Left ventricle myocardium inferior (tissue), 1 donor: Measurements from ENCODE around the gene ACO2. TPM values are rescaled to one million over a fixed set of nuclear protein-coding genes. Genes with fewer than 3 reads are reported as not detected.

Experiments
- DNase-seq: peaks from one replicate; pipeline ENCODE4 v3.0.0-alpha.2; 2020
- H3K27ac ChIP-seq: fragments of 200-600 bp; replicated peaks from 2 replicates; pipeline ENCODE4 v1.8.0; 2021
- H3K27me3 ChIP-seq: fragments of 200-600 bp; 2 replicates; pipeline ENCODE4 v1.8.0; 2021; ENCODE audit warnings: low read depth
- H3K36me3 ChIP-seq: fragments of 200-600 bp; 2 replicates; pipeline ENCODE4 v1.8.0; 2021
- H3K4me1 ChIP-seq: fragments of 200-600 bp; 2 replicates; pipeline ENCODE4 v1.8.0; 2021
- H3K4me3 ChIP-seq: fragments of 200-600 bp; 2 replicates; pipeline ENCODE4 v1.8.0; 2021; ENCODE audit warnings: mild to moderate bottlenecking, moderate library complexity
- H3K9me3 ChIP-seq: fragments of 200-600 bp; replicated peaks from 2 replicates; pipeline ENCODE4 v1.8.0; 2021
- intact Hi-C: fragments of 100-400 bp; cut with micrococcal nuclease; formaldehyde crosslinking; loops from one replicate; pipeline ENCODE4 v1.11.0; 2022
- total RNA-seq: library from RNA; stranded (reverse); fragmentation: NEBNext Ultra II Directional; extraction: Animal tissue kit (Norgen Biotek cat#: 25700); gene quantifications from one replicate; pipeline ENCODE4 v1.2.1, GENCODE V29; 2021
- TF ChIP-seq, protein P1 (sequence below): fragments of 200-600 bp; IDR thresholded peaks from 2 replicates; pipeline ENCODE4 v1.8.0; 2021; ENCODE audit warnings: antibody characterized with exemption, mild to moderate bottlenecking, borderline replicate concordance
- donor health status: DM: no; HTN: yes; CAD: no; lungs with severe emphysema.

ACO2 gene
- total RNA-seq, 1 donor from 2014 or later, result 851 TPM

DNA sequence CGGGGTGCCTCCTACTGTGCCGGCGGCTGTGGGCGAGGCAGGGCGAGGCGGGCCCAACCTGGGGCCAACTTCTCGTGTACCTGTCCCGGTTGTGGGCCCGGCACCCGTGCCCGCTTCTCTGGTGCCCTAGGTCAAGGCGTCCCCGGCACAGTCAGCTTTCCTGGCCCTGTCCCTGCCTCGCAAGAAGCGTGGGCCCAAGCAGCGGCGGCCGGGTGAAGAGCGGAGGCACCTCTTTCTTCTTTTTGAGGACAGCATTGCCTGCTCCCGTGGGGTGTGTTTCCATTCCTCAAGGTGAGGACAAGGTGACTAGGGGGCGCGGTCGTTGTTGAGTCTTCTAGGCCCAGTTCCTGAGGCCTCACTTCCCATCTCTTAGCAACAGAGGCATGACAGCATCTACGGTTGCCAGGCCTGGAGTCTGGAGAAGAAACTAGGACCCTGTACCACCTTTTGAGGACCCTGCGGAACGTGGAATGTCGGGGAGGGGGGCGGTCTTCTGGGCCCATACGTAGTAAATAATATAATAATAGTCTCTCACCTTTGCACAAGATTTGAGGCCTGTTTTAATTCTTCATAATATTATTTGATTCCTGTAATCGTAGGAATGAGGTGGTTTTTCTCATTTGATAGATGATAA, 418 bp downstream of the ACO2 start:
- peaks cover 77% of the 10 kb centered on the region for H3K4me1 ChIP-seq
- no peaks in the 10 kb centered on the region for H3K9me3 ChIP-seq
- intact Hi-C loops, result no loop called here
- H3K4me3 ChIP-seq, result peak overlapping the region; percentile 97
- TF ChIP-seq, protein P1, sequence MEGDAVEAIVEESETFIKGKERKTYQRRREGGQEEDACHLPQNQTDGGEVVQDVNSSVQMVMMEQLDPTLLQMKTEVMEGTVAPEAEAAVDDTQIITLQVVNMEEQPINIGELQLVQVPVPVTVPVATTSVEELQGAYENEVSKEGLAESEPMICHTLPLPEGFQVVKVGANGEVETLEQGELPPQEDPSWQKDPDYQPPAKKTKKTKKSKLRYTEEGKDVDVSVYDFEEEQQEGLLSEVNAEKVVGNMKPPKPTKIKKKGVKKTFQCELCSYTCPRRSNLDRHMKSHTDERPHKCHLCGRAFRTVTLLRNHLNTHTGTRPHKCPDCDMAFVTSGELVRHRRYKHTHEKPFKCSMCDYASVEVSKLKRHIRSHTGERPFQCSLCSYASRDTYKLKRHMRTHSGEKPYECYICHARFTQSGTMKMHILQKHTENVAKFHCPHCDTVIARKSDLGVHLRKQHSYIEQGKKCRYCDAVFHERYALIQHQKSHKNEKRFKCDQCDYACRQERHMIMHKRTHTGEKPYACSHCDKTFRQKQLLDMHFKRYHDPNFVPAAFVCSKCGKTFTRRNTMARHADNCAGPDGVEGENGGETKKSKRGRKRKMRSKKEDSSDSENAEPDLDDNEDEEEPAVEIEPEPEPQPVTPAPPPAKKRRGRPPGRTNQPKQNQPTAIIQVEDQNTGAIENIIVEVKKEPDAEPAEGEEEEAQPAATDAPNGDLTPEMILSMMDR, result no peak
- H3K27me3 ChIP-seq, result no peaks in the 10 kb centered on the region
- peak overlapping the region; percentile 98 for H3K27ac ChIP-seq
- peak; percentile 41 for DNase-seq
- H3K36me3 ChIP-seq, result peaks cover 42% of the 10 kb centered on the region

DNA sequence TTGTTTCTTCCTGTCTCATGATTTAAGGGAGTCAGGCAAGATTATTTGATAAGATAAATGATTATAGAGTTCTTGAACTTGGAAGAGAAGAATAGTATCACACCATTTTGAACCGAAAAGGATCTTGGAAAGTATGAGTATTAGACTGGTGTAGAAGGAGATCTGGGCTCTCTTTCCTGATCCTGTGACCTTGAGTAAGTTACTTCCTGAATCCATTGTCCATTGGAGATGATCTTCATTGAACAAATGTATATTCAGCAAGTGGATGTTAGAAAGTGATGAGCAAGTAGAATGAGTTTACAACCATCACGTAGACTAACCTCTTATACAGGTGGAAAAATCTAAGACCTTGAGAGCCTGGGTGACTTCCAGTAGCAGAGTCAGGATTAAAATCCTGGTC, 2.0 kb downstream of the ACO2 start:
- Histone ChIP-seq H3K4me1 (peaks cover 91% of the 10 kb centered on the region), H3K36me3 (peaks cover 27% of the 10 kb centered on the region), H3K27ac (peak overlapping the region; percentile 98), H3K9me3 (no peaks in the 10 kb centered on the region), H3K4me3 (peak overlapping the region; percentile 97), H3K27me3 (no peaks in the 10 kb centered on the region)
- TF ChIP-seq, protein P1, result no peak
- intact Hi-C loops, result no loop called here
- DNase-seq, result no peak

DNA sequence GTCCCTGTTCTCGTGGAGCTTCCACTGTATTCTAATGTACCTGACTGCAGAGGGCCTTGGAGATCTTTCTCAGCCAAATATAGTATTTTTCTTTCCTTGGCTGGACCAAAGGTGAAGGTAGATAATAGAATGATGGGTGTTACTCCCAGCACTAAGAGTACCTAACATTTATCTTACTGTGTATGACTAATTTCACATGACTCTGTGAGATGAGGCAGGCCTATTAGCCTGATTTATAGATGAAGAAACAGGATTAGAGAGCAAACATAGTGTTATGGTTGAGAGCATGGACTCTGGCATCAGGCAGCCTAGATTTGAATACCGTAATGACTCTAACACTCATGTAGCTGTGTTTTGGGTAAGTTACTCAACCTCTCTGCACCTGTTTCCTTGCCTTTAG, 2.7 kb downstream of the ACO2 start:
- intact Hi-C loops, result no loop called here
- peak overlapping the region; percentile 98 for H3K27ac ChIP-seq
- H3K4me3 ChIP-seq, result peak overlapping the region; percentile 97
- no peaks in the 10 kb centered on the region for H3K27me3 ChIP-seq
- no peak for DNase-seq
- H3K36me3 ChIP-seq, result peaks cover 20% of the 10 kb centered on the region
- TF ChIP-seq, protein P1, result no peak
- H3K4me1 ChIP-seq, result peaks cover 93% of the 10 kb centered on the region
- no peaks in the 10 kb centered on the region for H3K9me3 ChIP-seq

DNA sequence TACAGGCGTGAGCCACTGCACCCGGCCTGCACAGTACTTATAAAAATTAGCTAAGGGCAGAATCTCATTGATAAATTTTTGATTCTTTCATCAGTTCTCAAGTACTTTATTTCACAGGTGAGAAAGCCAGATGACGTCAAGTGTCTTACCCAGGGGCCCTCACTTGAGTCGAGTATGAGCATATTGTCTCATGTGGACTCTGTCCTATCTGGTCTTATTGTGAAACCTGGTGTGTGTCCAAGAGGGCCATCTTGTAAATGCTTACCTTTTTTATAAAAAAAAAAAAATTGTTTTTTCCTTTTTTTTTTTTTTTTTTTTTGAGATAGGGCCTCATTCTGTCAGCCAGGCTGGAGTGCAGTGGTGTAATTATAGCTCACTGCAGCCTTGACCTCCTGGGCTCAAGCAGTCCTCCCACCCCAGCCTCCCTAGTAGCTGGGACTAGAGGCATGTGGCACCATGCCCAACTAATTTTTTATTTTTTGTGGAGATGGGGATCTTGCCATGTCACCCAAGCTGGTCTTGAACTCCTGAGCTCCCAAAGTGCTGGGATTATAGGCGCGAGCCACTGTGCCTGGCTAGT, 6.0 kb downstream of the ACO2 start:
- Histone ChIP-seq H3K9me3 (no peaks in the 10 kb centered on the region), H3K4me3 (no peak overlapping the region), H3K4me1 (peaks cover 98% of the 10 kb centered on the region), H3K36me3 (peaks cover 23% of the 10 kb centered on the region), H3K27ac (peak overlapping the region; percentile 98), H3K27me3 (no peaks in the 10 kb centered on the region)
- no peak for DNase-seq
- intact Hi-C loops, result no loop called here
- TF ChIP-seq, protein P1, result no peak

DNA sequence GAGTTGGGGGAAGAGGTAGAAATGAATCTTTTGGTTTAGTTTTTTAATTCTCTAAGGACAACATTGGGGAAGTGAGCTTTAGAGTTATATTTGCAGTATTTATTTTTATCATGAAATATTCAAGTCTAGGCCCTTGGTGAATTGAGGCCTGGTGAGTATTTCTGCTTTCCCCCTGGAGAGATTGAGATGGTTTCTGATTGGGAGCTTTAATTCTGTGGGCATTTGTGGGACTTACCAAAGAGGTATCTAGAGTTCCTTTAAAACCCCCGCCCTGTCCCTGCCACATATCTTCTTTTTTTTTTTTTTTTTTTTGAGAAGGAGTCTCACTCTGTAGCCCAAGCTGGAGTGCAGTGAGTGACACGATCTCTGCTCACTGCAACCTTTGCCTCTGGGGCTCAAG, 9.6 kb downstream of the ACO2 start:
- Histone ChIP-seq H3K27ac (peak overlapping the region; percentile 76), H3K9me3 (no peaks in the 10 kb centered on the region), H3K4me1 (peaks cover 98% of the 10 kb centered on the region), H3K36me3 (peaks cover 14% of the 10 kb centered on the region), H3K4me3 (no peak overlapping the region), H3K27me3 (no peaks in the 10 kb centered on the region)
- TF ChIP-seq, protein P1, result no peak
- DNase-seq, result no peak
- intact Hi-C loops, result no loop called here
